HG02870 (cell line): ENCODE results near the gene MTCL1.

Experiments
- ATAC-seq: cut with Tn5 transposase; IDR thresholded peaks from one replicate; pipeline ENCODE4 v1.9.1; 2021; ENCODE audit warnings: mild to moderate bottlenecking, moderate library complexity; ENCODE audit not compliant: unreplicated experiment

MTCL1 gene

DNA sequence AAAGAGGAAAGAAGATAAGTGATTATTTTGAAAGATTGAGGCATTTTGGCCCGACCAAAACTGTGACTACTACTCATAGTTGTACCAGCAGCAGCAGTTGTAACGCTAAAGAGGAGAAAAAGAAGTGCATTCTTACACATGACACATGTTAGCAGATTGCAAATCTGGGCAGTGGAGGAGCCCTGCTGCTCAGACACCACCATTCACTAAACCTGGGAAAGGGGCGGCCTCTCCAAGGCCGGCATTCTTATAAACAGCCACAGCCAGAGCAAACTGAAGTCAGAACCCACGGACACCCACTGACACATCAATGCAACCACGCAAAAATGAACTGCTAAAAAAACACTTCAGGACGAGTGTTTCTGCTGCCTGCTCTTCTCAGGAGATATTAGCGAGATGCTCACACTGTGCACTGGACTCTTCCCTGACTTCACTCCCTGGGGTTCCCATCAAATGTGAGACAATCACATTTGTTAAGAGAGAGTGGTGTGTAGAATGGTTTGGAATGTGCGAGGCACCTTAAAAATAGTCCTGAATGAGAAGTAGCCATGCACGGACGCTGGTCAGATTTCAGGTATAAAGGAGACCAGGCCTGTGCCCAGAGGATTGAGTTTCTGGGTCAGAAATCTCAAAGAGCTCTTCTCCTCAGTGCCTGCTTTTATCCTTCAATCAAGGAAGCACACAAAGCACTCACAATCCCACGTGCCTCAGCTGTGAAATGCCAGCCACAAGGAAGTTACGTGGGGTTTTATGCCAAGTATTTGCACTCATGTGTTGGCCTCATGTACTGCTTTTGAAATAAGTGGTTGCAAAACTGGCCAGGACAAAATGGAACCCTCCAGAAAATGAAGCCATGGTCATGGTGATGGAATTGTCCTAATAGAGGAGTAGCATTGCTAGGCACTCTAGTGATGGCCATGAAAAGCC lies 83.4 kb downstream of the MTCL1 start:
- no peak for ATAC-seq

DNA sequence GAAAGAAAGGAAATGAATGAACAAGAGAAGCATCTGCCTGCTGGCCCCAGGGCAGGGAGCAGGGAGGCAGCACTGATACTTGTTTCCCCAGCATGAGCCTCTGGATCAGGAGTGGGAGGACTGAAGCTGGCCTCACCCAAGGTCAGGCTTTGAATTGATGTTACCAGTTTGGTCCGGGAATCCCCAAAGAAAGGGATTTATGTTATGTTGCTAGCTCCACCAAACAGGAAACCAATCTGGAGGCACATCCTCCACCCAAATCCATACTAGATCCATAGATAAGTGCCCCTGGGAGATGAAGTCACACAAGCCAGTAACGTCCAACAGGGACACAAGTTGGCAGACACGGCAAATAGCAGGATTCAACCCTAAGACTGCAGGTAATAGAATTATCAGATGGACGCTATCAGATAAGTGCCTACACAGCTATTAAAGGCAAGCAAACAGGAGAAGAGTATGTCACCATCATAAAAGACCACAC lies 85.9 kb downstream of the MTCL1 start:
- ATAC-seq, result no peak

DNA sequence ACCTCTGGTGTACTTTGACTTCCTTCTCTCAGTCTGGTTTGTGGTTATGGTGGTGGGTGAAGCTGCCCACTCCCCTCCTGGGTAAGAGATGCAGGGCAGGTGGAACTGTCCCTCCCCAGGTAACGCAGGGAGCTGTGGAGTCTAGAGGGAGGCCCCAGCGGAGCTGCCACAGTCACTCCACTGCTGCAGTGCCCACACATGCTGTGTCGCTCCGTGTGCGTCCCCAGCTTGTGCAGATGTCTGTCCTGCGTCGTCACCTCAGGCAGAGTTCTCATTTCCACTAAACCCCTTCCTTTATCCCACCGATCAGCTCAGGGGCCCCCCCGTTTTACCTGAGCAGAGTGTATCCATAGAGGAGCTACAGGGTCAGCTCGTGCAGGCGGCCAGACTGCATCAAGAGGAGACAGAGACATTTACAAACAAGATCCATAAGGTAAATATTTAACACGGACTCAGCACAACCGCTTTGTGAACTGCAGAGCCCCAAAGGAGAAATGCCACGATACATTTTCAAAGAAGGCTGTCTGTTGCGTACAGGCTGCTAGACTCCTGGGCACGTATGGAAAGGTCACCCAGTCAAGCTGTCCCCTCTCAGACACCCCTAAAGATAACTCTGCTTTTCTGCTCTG lies 87.4 kb downstream of the MTCL1 start:
- no peak for ATAC-seq

DNA sequence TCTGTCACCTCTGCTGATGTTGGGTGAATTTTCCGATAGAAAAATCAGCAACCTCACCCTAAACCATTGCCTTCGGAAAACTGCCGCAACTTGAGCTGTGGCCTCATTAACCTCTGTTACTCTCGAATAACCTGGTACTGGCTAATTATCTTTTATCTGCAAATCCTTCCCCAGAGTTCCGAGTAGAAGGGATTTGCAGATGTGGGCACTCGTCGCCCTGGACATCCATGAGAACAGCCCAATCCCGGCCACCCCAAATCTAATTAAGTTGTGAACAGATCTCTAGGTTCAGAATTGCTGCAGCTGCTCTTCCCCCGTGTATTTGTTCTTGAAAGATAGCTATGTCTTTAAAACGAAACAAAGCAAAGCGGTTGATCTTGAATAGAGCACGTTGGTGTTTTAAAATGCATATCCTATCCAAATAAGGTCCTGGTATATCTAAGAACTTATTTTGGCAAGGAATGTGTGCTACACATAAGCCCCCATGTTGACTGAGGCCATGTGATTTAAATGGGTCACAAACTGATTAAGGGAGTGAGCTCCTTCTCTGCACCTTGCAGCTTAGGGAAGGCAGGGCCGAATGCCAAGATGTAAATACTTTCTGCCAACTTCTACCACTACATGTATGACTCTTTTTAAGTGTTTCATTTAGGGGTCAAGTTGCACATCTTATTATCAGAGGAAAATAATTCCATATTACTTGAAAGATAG lies 88.2 kb downstream of the MTCL1 start:
- no peak for ATAC-seq

DNA sequence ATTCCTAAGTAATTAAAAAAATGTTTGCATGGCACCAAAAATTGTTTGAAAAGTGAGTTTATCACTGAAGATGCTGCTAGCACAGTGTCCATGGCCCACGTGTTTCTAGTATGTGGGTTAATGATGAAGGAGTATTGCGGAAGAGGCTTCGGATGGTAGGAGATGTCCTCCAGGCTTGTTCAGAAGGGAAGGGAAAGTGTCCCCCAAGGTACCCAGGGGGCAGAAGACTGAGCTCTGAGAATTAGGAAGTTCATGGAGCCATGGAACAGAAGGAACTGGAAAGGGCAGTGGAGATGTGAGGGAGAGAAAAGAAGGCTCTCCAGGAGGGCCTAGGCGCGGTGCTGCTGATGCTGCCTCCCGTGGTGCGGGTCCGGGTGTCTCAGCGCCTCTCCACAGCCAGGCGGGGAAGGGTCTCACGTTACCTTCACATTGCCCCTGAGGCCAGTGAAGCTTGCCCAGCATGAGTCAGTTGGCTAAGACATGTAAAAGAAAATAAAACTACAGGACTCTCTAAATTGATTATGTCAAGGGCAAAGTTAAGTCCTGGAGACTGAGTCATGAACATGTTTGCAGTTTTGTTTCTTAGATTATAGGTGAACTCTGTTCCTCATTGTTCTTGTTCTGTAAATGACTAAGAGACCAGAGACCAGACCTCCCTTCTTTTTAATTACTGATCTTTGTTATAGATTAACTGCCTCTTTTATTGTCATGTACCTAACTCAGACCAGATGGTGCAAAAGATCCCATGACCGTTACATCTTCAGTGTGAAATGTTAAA lies 89.0 kb downstream of the MTCL1 start:
- no peak for ATAC-seq

DNA sequence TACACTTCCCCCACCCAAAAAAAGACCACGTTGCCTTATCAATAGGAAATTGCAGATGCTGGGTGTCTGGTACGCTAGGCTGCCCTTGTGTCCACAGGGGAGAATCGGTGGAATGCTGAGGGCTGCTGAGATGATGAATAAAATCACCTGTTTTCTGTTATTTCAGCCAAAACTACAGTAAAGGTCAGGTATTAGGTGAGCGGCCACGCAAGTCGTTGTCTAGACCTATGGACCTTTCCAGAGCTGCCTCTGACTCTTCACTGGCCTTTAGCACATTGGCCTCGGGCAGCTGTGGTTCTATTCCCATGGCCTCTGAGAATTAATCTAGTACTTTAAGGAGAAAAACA lies 89.6 kb downstream of the MTCL1 start:
- no peak for ATAC-seq

DNA sequence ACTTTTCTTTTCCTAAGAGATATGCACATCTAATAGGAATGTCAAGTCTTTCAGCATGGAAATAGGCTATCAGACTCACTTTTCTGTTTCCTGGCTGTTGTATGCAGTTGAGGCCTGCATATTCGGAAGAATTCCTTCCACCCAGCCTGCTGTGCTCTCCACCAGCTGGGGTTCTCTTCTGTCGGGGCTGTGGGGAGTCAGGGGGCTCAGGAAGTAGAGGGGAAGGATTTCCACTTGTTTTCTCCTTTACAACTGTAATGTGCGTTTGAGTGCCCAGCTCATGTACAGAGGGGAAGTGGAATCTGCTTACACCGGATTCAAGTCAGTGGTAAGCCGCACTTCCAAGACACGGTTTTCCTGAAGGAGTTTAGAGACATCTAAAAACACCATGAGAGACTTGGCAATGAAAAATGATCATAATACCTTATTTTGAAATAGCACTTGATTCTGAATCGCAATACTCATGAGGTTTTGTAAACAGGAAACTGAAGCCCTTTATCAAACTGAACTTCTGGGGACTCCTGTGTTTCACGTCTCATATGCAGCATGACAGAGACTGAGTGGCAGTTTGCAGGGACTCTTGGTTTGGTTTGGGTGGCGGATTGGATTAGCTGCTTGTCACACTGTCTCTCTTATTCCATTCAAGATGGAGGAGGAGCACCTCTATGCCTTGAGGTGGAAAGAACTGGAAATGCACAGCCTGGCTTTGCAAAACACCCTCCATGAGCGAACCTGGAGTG lies 90.4 kb downstream of the MTCL1 start:
- no peak for ATAC-seq

DNA sequence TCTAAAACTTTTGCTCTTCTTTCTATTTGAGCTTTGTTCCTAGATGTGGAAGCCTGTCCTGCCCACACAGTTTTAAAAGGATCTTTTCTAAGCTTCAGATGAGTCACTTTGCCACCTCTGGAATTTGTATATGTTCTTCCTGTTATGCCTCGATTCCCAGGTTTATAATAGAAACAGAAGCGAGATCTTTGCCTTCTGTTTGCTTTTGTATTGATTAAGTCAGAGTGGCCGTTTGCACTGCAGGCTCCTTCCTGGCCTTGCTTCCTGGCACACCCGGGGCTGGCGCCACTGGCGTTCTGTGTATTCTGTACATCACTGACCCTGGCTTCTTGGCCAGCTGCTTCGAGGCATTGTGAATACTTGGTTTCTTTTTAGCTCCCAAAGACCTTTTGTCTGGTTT lies 91.8 kb downstream of the MTCL1 start:
- ATAC-seq, result no peak

DNA sequence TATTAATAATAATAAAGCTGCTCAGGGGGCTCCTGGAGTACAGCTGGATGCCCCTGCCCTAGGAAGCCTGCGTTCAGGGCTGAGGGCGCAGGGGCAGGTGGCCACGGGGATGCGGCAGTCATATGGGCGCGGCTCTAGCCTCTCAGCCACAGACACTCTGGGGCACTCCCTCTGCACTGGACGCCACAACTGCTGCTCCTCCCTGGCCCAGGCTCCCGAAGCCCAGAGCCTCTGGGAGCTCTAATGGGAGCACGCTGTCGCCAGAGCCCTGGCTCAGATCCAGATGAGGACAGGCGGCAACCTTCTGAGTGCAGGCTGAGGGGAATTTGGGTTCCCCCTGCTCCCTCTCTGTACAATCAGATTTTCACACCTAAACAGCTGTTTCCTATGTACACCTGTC lies 93.6 kb downstream of the MTCL1 start:
- no peak for ATAC-seq

DNA sequence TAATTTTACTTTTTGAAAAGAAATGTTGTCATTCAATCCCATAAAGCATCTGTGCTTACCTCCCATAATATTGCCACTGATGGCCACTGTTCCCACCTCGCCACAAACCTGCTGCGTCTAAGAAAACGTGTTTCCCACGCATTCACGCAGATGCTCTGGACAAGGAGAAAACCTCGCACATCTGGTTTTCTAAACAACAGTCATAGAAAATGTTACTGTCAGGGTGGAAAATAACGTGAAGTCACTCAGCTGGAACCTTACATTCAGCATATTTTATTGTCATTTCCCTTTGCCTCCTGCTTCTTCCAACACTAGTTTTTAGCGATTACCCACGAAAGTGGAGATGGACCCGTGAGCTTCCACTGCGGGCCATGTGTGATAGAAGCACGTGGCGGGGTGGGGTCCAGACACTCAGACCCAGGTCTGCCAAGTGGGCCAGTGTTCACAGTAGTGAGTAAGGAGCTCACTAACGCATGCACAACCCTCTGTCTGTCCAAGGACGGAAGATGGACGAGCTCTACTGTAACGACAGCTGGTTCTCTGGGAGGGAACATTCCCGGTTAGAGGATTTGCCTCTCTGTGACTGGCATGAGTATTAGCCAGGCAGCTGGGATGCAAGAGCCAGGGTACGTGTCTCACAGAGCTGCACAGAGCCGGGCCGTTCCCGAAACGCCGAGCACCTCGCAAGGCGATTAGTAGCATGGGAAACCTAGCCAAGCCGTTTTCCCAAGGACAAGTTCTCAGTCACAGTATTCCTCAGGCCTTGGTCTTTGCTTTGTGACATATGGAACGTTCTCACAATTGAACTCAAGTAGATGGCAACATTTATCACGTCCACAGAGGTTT lies 94.5 kb downstream of the MTCL1 start:
- ATAC-seq, result no peak

DNA sequence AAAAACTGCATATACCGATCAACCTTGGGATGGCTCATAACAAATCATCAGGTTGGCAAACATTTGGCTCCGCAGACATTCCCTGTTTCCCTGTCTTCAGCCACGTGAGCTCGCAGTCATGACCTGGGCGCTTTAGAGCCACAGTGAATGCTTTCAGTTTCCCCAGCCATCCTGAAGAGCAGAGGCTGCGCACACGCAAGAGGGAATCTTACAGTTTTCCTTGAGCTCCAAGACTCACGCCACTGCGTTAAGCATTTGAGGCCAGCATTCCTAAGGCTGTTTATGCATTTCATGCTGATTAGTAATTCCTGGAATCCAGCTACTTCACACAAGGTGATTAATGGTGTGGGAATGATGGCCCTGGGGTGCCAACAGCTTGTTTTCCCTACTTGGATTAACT lies 95.1 kb downstream of the MTCL1 start:
- no peak for ATAC-seq

DNA sequence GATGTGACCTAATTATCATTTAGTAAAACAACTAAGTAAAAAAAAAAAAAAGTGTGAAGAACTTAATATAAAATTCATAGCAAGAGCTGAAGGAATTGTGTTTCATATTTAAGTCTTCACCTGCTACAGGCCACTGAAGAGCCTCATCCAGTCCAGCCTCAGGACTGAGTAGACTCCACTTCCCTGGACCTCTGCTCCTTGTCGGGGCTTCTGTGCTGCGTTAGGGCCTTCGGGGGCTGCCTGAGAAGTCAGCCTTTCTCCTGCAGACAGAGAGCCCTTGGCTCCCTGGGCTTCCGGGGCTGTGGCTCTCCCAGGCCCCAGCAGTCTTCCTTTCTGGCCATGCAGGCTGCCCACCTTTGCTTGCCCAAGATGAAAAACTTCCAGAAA lies 95.5 kb downstream of the MTCL1 start:
- no peak for ATAC-seq

DNA sequence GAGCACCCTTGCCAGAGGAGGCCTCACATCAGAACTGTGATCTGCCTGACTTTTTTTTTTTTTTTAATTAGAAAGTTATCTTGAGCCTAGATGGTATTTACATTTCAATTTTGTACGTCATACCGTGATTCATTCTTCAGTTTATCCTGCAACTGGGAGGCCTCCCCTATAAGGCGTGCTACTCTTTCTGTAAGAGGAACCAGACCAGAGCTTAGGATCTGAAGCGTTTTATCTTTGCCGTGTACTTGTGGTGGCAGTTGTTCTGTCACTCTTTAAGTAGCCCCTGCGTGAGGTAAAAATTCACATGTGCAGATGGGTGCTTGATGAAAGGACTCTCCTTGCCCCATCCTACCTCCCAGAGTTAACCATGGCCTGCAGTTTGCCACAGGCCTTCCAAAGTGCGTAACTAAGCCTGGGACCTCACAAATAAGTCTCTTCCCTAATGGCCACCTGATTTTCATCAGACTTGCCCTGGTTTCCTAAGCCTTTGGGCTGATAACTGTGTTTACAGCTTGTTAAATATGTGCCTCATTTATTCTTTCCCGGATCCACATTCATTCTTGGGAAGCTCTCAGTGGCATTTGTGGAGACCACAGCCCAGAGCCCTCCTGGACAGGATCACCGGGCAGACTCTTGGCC lies 96.0 kb downstream of the MTCL1 start:
- no peak for ATAC-seq

DNA sequence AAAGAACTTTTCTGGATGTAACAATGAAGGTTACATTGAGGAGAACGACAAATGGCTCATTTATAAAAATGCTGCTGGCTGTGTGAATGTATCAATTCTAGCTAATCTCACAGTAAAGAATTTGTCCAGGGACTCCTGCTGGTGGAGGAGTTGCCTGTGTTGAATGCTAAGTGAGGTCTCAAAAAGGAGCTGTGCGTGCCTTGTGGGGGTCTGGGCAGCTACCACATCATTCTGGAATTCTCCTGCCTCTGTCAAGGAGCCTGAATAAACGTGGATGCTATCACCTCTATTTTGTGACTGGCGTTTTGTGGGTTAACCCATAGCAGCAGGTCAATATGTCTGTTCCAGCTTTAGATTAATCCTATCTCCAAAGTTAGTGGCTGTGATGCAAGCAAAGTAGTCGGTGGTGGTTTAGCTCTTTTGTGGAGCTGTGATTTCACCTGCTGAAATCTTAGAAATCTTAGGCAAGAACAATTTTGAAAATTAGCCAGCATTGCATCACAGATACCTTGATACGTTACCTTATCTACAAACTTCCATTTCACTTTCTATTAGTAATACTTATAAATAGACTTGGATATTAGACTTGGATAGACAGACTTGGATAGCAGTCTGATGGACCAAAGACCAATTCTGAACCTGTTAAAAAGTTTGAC lies 96.8 kb downstream of the MTCL1 start:
- no peak for ATAC-seq

DNA sequence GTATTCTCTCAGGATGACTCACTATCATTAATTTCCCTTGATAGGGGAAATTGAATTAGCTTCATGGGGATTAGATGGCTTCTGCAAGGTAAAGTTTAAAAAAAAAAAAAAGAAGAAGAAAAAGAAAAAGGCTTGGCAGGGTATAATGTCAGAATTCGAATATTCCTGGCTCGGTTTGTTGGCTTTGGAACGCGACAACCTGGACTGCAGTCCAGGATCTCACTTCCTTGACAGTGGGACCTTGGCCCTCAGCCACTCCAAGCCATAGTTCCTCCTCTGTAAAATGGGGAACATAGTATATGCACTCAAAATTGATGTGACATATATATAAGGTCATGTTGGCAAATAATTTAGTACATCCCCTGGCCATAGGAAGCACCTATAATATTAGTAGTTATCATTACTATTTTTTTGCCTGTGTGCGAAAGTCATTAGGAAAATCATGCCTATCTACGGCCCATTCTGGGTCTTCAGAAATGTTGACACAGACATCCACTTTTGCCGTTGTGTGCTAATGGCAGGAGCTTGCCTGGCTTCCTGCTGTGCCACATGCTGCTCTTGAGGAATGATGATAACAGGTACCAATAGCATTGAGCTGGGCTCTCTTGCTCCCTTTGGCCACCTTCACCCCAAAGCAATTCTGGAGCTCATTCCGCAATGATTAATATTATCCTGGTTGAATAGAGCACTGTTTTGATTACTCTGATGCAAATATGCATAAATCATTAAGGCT lies 97.9 kb downstream of the MTCL1 start:
- no peak for ATAC-seq

DNA sequence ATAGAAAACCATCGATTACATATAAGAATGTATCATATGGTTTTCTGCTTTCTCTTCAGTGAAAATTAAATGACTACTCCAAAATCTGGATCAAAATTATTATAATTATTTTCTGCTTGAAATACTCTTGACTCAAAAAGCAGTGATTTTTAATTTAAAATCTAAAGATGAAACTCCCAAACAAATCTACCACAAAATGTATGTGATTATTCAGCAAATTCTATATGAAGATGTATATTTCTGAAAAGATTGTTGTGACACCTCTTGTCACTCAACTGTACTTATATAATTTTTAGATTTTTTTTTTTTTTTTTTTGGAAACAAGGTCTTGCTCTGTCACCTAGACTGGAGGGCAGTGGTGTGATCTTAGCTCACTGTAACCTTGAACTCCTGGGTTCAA lies 98.6 kb downstream of the MTCL1 start:
- no peak for ATAC-seq

DNA sequence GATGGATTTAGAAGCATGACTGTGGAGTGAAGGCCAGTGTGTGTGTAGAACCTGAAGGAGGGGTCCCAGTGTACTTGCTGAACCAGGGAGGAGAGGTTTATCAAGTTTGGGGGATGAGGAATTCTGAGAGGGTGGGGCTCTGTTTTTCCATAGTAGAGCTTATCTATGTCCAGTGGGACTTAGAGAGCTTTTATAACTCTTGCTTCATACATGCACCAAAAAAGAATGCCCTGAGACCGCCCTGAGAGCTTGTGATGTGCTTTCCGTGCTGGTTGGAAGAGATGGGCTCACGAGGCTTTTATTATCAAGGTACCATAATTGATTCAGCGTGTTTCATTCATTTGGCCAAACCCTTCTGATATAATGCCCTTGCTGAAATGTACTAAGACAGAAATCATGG lies 100.2 kb downstream of the MTCL1 start:
- no peak for ATAC-seq
